Testis (tissue), 3 donors: ENCODE measurements around the gene PCDHGB5. TPM values are rescaled to one million over a fixed set of nuclear protein-coding genes. Genes with fewer than 3 reads are reported as not detected.

Experiments
- DNase-seq: peaks from one replicate; pipeline ENCODE4 v3.0.0-alpha.2; 2019
- H3K27ac ChIP-seq, 2 donors: fragments of 200-600 bp; sonication (generic); one replicate each; pipeline ENCODE4 v1.5.1; 2019
- H3K27me3 ChIP-seq: fragments of 200-600 bp; sonication (generic); one replicate; pipeline ENCODE4 v1.5.1; 2019
- H3K36me3 ChIP-seq: fragments of 200-600 bp; sonication (generic); one replicate; pipeline ENCODE4 v1.5.1; 2017; ENCODE audit warnings: low read depth; ENCODE audit errors: missing control alignments
- H3K4me1 ChIP-seq: fragments of 200-600 bp; sonication (generic); one replicate; pipeline ENCODE4 v1.5.1; 2019
- H3K4me3 ChIP-seq, 2 donors: fragments of 200-600 bp; sonication (generic); one replicate each; pipeline ENCODE4 v1.5.1; 2017 to 2019
- H3K9me3 ChIP-seq: fragments of 200-600 bp; sonication (generic); one replicate; pipeline ENCODE4 v1.5.1; 2017
- CTCF ChIP-seq, 3 experiments: fragments of 450-650 bp in 2 of 3; fragments of 200-600 bp in 1 of 3; sonication (generic) in 1 of 3; IDR thresholded peaks; one replicate each; pipeline ENCODE4 v1.5.1; 2016 to 2019; ENCODE audit warnings: antibody characterized with exemption in 3 of 3, mild to moderate bottlenecking in 2 of 3, moderate library complexity in 1 of 3
- POLR2A ChIP-seq: fragments of 450-650 bp; IDR thresholded peaks from one replicate; pipeline ENCODE4 v1.6.1; 2017; ENCODE audit warnings: antibody characterized with exemption, mild to moderate bottlenecking, moderate library complexity
- WGBS, 2 donors: methylation state at CpG; one replicate each; pipeline ENCODE4 v1.1.5; 2018; 5-methylcytosine and 5-hydroxymethylcytosine counted together
- intact Hi-C: fragments of 100-400 bp; cut with DNase I; formaldehyde crosslinking; loops from one replicate; pipeline ENCODE4 v1.15.1; 2023; ENCODE audit warnings: low total_unique reads
- polyA plus RNA-seq: library from polyadenylated mRNA; stranded (reverse); fragments of 350-450 nt; fragmentation: Illumina TruSeq; extraction: RNeasy Lipid Tissue Mini Kit (QIAGEN cat#74804); gene quantifications from one replicate; pipeline ENCODE4 v1.2.3, GENCODE V29; 2014; ENCODE audit warnings: low read depth, low replicate concordance; ENCODE audit not compliant: insufficient read depth
- total RNA-seq, 2 donors: library from RNA; depleted of rRNA; stranded (reverse); fragments of >200 nt; gene quantifications; one replicate each; pipeline ENCODE4 v1.2.3, GENCODE V29; 2016

PCDHGB5 gene
- total and polyA plus RNA-seq, 3 donors from 2014 or later: 4.5 to 36.4 (median 28.3) TPM

- intact Hi-C loops: no loop called here
- H3K36me3 ChIP-seq: no peaks in the 10 kb centered on the region
- H3K9me3 ChIP-seq: no peaks in the 10 kb centered on the region
- DNase-seq: no peak
- no peak overlapping the region for H3K27ac ChIP-seq
- WGBS, 2 donors: 23 to 41% methylated on average over 22 to 24 of the region's 24 CpGs
- H3K27me3 ChIP-seq: no peaks in the 10 kb centered on the region
- no peaks in the 10 kb centered on the region for H3K4me1 ChIP-seq
- TF ChIP-seq POLR2A (no peak), CTCF (IDR thresholded peaks at IDR 0.05) (no peak)
- no peak overlapping the region for H3K4me3 ChIP-seq
Observed at GRCh38 chr5:141355641-141356040, 42.1 kb upstream of the PCDHGB5 start.

- Histone ChIP-seq H3K4me1 (no peaks in the 10 kb centered on the region), H3K9me3 (no peaks in the 10 kb centered on the region), H3K4me3 (no peak overlapping the region), H3K27ac (no peak overlapping the region), H3K36me3 (no peaks in the 10 kb centered on the region), H3K27me3 (no peaks in the 10 kb centered on the region)
- DNase-seq: no peak
- TF ChIP-seq POLR2A (no peak), CTCF (IDR thresholded peaks at IDR 0.05) (no peak)
- intact Hi-C loops: no loop called here
- 39 to 56% methylated on average over 5 of the region's 5 CpGs for WGBS, 2 donors
Observed at GRCh38 chr5:141356133-141356532, 41.6 kb upstream of the PCDHGB5 start.

- H3K27me3 ChIP-seq: no peaks in the 10 kb centered on the region
- no peaks in the 10 kb centered on the region for H3K4me1 ChIP-seq
- H3K27ac ChIP-seq: no peak overlapping the region
- no peaks in the 10 kb centered on the region for H3K36me3 ChIP-seq
- 34 to 72% methylated on average over 3 to 13 of the region's 19 CpGs for WGBS, 2 donors
- TF ChIP-seq CTCF (IDR thresholded peaks at IDR 0.05) (no peak), POLR2A (no peak)
- intact Hi-C loops: no loop called here
- no peaks in the 10 kb centered on the region for H3K9me3 ChIP-seq
- no peak overlapping the region for H3K4me3 ChIP-seq
- DNase-seq: no peak
Observed at GRCh38 chr5:141356950-141357349, 40.8 kb upstream of the PCDHGB5 start.

GRCh38 chr5:141359790-141360426 is 37.8 kb upstream of the PCDHGB5 start, which contains the start of gene PCDHGB2:
Gene PCDHGB2 (plus strand): TSS chr5:141359994. CDS start chr5:141360136, 142 bp downstream.
- Histone ChIP-seq H3K9me3 (no peaks in the 10 kb centered on the region), H3K27ac (no peak within 1 kb of the TSS), H3K36me3 (no peaks in the 10 kb centered on the region), H3K4me3 (peak within 1 kb of the TSS in 1 of 2 donors; percentile 24), H3K4me1 (no peaks in the 10 kb centered on the region), H3K27me3 (no peaks in the 10 kb centered on the region)
- WGBS, 2 donors: 14 to 20% methylated on average over 24 of the region's 24 CpGs
- DNase-seq: no peak
- intact Hi-C loops: no loop called here
- TF ChIP-seq POLR2A (no peak), CTCF (IDR thresholded peaks at IDR 0.05) (peak in 2 of 3 experiments; percentile 17 to 39)

- H3K4me1 ChIP-seq: no peaks in the 10 kb centered on the region
- H3K4me3 ChIP-seq: no peak overlapping the region
- WGBS, 2 donors: 27 to 32% methylated on average over 15 of the region's 15 CpGs
- H3K36me3 ChIP-seq: no peaks in the 10 kb centered on the region
- intact Hi-C loops: no loop called here
- no peak for DNase-seq
- no peak for TF ChIP-seq CTCF (IDR thresholded peaks at IDR 0.05)
- no peak for TF ChIP-seq POLR2A
- no peaks in the 10 kb centered on the region for H3K27me3 ChIP-seq
- no peak overlapping the region for H3K27ac ChIP-seq
- H3K9me3 ChIP-seq: no peaks in the 10 kb centered on the region
Observed at GRCh38 chr5:141360685-141361084, 37.1 kb upstream of the PCDHGB5 start.
